Stimulated activated CD4-positive, alpha-beta T cell treated with anti-CD3 and anti-CD28 coated beads, Interleukin-15, amount 100 ng/mL, for 48 hours (primary cell): Measurements from ENCODE around the gene PPP2R3C.
"Not testable (repeated sequence)": the region's sequence is repeated elsewhere in the genome, so short reads cannot be mapped to it uniquely, and the experiment has no call there.

ENCODE experiments used
- DNase-seq, 2 donors: peaks; one replicate each; pipeline ENCODE4 v3.0.0-alpha.2; 2020; ENCODE audit warnings: low read depth in 2 of 2

Gene PPP2R3C

GRCh38 chr14:35124127-35124526 is 2.3 kb upstream of the PPP2R3C start:
- no peak for DNase-seq

GRCh38 chr14:35123388-35123703 is 1.6 kb upstream of the PPP2R3C start:
- DNase-seq: no peak

- DNase-seq: no peak
Observed at GRCh38 chr14:35122696-35123387, 1.1 kb upstream of the PPP2R3C start.

GRCh38 chr14:35121026-35121886 is 534 bp downstream of the PPP2R3C start:
- no peak for DNase-seq

- no peak for DNase-seq
Observed at GRCh38 chr14:35117112-35117511, 4.7 kb downstream of the PPP2R3C start.

- DNase-seq: no peak
Observed at GRCh38 chr14:35116242-35116641, 5.5 kb downstream of the PPP2R3C start.

GRCh38 chr14:35114036-35114435 is 7.8 kb downstream of the PPP2R3C start:
- DNase-seq: no peak

GRCh38 chr14:35113308-35113950 is 8.4 kb downstream of the PPP2R3C start:
- DNase-seq: no peak

GRCh38 chr14:35112641-35113040 is 9.1 kb downstream of the PPP2R3C start:
- no peak for DNase-seq

GRCh38 chr14:35107866-35108265 is 13.9 kb downstream of the PPP2R3C start:
- no peak for DNase-seq

GRCh38 chr14:35094645-35095044 is 27.1 kb downstream of the PPP2R3C start:
- DNase-seq: not testable (repeated sequence)

- DNase-seq: no peak
Observed at GRCh38 chr14:35088514-35088913, 33.3 kb downstream of the PPP2R3C start.

GRCh38 chr14:35085441-35085840 is 36.3 kb downstream of the PPP2R3C start:
- DNase-seq: no peak

GRCh38 chr14:35083530-35084150 is 38.1 kb downstream of the PPP2R3C start:
- DNase-seq: no peak

- DNase-seq: no peak
Observed at GRCh38 chr14:35079742-35080141, 42.0 kb downstream of the PPP2R3C start.

- no peak for DNase-seq
Observed at GRCh38 chr14:35078082-35078481, 43.7 kb downstream of the PPP2R3C start.

GRCh38 chr14:35073486-35073885 is 48.3 kb downstream of the PPP2R3C start:
- no peak for DNase-seq

- DNase-seq: no peak
Observed at GRCh38 chr14:35072226-35072625, 49.6 kb downstream of the PPP2R3C start.

GRCh38 chr14:35068238-35069012 is 53.4 kb downstream of the PPP2R3C start:
- no peak for DNase-seq

- not testable (repeated sequence) for DNase-seq
Observed at GRCh38 chr14:35065731-35066130, 56.1 kb downstream of the PPP2R3C start.

- DNase-seq: not testable (repeated sequence)
Observed at GRCh38 chr14:35061113-35061791, 60.5 kb downstream of the PPP2R3C start.
